HTERT RPE-1 (cell line): Measurements from ENCODE around the gene CCDC170.
"Not testable (repeated sequence)": the region's sequence is repeated elsewhere in the genome, so short reads cannot be mapped to it uniquely, and the experiment has no call there.

ENCODE experiments used
- in situ Hi-C: fragments of 300-500 bp; cut with MboI; formaldehyde crosslinking; loops from 4 replicates; pipeline ENCODE4 v1.14.3; 2020; ENCODE audit warnings: low sequenced_read_pairs

CCDC170 gene

DNA sequence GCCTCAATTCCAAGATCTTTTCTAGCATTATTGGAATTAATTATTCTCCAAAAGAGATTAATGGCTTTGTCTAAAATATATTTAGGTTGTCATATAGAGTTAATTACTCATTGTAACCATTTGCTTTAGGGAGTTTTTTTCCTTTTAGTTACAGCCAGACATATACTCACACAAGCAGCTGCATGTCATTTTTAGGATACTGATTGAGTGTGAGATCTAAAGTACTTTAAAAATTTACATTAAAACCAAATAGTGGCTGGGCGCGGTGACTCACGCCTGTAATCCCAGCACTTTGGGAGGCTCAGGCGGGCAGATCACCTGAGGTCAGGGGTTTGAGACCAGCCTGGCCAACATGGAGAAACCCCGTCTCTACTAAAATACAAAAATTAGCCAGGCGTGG, 51.1 kb downstream of the CCDC170 start:
- in situ Hi-C loops = not testable (repeated sequence)

DNA sequence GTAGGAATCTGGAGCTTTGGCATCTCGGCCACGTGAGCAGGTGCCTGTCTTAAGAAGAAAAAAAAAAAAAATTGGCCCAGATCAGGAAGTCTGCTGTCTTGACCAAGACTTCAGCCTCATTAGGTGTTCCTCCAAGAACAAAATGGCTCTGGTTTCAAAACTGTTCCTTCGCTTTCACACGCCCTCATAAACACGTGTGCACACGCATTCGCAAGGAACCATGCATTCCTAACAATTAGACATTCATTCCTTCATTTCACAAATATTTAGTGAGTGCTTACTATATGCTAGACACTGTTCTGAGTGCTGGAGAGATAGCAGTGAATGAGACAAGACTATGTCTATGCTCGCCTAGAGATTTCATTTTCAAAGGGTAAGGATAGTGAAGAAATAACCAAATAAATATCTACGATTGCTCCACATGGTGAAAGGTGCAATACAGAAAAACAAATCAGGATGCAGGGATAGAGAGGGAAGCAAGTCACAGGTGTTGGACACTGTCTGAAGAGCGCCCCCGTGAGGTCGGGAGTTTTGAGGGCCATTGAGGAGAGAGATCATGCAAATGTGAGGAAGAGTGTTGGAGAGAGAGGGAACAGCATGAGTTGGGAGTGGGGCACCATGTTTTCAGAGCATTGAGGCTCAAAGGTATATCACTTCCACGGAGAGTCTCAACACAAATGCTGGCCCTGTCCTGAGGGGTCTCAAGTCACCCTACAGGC, 53.3 kb downstream of the CCDC170 start:
- in situ Hi-C loops = no loop called here

DNA sequence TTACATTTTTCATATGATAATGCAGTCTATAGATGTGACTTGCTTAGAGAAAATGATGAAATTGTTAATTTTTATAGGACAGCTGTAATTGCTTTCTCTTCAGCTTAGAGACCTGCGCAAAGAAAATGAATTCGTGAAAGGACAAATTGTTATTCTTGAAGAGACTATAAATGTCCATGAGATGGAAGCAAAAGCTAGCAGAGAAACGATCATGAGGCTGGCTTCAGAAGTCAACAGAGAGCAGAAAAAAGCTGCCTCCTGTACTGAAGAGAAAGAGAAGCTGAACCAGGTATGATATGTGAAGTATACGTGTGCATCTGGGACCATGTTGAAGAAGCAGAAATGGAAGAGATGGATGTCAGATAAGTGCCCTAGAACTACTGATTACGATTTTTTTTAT, 54.4 kb downstream of the CCDC170 start:
- in situ Hi-C loops = no loop called here

DNA sequence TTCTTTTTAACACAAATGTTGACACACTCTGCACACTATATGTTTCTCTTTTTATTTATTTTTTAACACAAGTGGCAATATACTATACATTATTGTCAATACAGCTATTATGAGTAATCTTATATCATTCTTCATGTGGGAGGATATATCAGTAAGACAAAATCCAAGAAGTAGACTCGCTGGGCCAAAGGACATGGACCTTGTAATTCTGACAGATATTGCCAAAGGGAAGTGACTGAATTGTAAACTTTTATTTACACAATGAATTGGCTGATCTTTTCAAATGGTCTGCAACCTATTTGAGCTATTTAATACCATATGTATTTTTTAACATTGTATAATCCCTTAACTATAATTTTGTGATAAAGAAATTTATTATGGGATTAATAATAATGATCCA, 56.0 kb downstream of the CCDC170 start:
- in situ Hi-C loops = no loop called here

DNA sequence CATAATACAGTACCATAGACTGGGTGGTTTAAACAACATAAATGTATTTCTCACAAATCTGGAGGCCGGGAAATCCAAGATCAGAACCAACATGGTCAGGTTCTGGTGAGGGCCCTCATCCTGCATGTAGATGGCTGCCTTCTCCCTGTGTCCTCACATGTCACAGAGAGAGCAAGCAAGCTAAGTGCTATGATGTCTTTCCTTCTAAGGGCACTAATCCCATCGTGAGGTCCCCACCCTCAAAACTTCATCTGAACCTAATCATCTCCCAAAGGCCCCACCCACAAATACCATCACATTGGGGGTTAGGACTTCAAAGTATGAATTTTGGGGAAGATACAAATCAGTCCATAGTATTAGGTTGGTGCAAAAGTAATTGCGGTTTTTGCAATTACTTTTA, 56.8 kb downstream of the CCDC170 start:
- in situ Hi-C loops = no loop called here

DNA sequence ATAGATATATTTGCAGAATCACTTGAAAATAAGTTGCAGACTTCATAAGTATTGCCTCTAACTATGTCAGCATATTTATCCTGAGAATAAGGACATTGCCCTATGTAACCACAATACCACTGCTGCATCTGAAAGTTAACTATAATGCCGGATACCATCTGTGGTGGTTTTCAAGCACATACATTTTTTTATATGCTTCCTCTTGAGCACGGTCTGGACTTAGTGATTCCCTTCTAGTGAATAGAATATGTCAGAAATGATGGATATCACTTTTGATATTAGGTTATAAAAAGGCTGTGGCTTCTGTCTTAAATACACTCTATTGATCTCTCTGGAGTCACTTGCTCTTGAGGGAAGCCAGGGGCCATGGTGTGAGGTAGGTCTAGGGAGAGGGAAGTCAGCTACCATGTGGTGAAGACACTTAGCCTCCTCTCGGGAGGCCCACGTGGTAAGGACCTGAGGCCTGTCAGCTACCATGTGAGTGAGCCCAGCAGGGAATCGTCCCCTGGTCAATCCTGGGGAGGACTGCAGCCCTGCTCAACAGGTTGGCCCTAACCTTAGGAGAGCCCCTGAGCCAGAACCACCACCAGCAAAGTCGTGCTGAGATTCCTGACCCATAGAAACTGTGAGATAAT, 57.5 kb downstream of the CCDC170 start:
- in situ Hi-C loops = no loop called here

DNA sequence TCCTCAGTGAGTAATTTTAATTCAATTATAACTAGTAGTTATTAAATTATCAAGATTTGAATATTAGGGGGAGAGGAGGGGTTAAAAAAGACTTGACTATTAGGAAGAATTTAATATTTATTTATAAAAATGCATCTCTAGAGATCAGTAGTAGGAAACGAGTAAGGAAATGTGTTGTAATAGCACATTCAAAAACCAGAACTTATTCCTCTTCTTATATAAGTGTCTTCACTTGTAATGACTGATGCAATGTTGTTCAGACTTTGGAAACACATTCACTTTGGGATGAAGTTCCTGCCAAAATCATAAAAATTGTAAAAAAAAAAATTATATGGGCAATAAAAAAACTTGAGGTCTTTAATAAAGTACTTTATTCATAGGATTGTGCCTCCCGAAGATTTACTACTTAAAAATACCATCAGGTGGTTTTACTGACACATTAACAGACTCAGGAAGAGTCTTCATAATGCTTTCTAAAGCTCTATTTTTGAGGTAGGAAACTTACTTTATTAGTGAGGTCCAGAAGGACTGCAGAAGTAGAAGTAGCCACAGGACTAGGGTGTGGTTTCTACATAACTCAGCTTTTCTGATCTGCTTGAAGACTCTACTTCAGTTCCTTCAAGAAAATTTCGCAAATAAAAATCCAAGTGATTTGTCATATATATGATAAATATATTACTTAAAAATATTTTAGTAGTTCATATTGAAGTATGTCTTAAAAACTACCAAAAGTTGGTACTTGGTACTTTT, 59.8 kb downstream of the CCDC170 start:
- in situ Hi-C loops = no loop called here

DNA sequence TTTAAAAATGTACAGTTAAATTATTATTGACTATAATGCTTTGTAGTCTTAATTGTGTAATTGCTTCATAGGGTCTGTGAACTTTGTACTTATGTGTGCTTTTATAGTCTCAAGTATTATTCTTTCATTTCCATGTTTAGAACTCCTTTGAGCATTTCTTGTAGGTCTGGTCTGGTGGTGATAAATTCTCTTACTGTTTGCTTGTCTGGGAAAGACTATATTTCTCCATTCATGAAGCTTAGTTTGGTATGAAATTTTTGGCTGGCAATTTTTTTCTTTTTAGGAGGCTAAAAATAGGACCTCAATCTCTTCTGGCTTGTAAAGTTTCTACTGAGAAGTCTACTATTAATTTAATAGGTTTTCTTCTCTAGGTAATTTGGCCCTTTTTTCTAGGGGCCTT, 67.4 kb downstream of the CCDC170 start:
- in situ Hi-C loops = no loop called here

DNA sequence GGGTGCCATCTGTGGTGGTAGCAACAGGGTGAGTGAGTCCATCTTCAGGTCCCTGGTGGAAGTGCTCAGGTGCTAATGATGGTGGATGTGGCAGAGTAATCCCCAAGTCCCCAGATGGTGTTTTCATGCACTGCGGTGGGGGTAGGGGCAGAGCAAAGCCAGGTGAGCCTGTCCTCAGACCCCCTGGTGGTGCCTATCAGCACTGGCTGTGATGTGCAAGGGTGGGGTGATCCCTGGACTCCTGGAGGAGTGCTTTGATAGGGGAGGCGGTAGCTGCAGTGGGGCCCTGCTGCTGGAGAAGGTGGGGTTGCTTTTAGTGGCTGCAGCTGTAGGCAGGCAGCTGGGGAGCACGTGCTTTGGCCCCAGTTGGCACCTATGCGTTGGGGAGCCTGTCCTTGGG, 70.8 kb downstream of the CCDC170 start:
- in situ Hi-C loops = no loop called here

DNA sequence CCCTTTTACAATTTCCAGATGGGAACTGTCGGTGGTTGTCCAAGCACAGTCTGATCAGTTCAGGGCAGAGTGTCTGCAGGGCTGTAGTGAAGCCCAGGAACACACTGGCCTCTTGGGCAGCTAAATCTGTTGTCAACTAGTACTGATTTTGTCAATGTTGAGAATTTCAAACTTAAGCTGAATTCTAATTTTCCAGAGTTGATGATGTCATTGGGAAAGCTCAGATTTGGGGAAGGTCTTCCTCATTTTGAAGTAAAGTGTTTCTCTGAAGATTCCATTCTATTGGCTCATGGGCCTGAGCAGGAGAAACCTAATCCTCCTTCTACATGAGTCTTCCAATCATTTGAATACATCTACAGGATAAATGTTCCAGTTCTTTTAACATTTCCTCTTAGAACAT, 72.1 kb downstream of the CCDC170 start:
- in situ Hi-C loops = no loop called here

DNA sequence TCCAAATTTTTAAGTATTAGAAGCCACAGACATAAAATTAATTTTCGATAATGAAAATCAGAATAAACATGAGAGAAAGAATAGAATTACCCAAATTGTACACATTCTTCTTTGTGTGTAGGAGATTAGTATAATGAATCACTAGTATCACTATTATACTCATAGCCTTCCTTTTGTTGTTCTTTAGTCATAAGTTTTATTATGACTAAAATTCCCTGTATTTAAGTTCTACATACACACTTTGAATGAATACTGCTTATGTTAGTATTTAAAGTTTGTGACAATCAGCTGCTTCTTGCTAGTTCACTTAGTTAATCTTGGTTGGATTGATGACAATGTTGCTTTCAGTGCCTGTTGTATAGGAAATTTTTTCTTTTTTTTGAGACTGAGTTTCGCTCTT, 72.7 kb downstream of the CCDC170 start:
- in situ Hi-C loops = no loop called here

DNA sequence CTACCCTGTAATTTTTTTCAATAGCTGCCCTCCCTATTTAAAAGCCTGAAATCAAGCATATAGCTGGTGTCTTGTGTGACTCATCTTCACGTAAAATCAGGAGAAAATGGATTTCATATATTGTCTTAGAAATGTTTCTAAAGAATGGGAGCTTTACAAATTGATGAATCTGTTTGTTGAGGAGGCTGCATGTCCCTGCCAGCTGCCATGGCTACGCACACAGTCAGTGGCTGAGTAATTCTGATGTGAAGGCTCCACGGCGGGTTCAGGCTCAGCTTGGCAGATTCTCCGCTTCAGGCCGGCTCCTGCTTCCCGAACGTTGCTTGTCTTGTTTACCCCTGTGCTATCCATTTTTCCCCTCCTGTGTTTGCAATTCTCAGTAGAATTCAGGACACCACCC, 82.8 kb downstream of the CCDC170 start:
- in situ Hi-C loops = no loop called here

DNA sequence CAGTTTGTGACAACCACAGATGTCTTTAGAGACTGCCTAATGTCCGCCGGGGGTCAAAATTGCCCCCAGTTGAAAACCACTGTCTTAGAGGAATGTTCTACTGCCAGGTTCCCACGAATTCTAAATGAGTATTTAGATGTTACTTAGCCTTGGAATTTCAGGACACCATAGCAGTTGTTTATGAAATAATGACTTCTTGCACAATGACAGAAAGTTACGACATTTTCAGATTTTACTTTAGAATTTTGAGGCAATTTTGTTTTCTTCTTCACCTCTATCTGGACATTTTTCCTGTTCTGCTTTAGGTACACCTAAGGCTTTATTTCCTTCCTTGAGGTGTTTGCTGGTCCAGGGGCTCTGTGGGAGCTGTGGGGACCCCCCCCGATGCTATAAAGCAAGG, 83.4 kb downstream of the CCDC170 start:
- in situ Hi-C loops = no loop called here

DNA sequence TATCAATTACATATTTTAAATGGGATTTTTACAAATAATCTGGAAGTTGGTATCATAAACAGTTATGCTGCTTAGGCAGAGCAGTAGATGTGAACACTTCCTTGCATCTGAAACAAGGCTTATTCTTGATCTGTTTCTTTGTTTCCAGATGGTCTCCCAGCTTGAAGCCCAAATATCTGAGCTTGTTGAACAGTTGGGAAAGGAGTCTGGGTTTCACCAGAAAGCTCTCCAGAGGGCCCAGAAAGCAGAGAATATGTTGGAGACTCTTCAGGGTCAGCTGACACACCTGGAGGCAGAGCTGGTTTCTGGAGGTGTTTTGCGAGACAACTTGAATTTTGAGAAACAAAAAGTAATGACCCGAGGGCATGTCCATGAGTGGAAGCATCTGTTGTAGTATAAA, 91.9 kb downstream of the CCDC170 start:
- in situ Hi-C loops = no loop called here

DNA sequence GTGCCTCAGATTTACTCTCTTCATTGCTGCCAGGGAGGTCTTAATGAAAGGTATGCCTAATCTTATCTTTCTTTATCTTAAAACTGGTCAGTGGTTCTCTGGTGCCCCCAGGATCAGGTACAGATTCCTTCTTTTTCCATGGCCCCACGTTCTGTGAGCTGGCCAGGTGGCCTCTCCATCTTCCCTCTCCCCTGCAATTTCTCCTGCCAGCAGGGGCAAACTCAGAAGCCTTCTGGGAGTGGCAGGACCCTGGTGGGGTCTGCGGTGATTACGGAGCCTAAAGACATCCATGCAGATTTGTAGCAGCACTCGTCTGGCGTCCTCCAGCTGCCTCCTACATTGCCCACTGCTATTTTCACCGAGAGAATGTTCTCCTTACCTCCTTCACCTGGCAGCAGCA, 95.8 kb downstream of the CCDC170 start:
- in situ Hi-C loops = no loop called here

DNA sequence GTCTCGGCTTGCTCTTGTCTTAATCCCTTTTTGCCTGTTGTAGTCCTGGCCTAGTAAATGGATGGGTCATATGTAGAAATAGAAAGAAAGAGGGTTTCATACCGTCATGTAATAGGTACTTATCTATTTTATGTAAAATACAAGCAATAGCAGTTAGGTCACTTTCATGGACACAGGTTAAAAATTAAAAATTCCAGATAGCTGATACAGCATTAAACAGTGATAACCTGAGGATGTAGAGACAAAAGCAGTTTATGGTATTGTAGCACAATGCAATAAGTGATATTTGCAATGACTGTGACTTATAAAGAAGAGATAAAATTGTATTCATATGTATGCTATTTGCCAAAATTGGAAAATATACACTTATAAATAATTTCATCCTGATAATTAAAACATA, 96.9 kb downstream of the CCDC170 start:
- in situ Hi-C loops = no loop called here

DNA sequence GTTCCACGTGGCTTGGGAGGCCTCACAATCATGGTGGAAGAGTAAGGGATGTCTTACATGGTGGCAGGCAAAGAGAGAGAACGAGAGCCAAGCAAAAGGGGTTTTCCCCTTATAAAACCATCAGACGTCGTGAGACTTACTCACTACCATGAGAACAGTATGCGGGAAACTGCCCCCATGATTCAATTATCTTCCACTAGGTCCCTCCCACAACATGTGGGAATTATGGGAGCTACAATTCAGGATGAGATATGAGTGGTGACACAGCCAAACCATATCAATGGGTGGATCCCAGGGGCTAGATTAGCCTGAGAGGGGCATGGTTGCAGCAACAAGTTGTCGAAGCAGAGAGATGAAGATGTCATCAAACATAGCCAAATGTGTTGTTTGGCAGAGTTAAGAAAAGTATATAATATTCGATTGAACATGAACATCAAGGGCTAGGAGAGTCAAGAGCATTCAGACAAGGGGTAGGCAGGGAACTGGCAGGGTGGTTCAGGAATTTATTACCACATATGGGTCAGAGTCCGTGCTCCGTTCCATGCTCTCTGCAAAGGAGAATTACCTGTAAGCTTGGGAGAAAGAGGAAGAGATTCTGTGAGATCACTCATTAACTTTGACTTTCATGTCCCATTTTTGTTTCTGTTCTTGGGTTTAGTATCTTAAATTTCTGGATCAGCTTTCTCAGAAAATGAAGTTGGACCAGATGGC, 98.8 kb downstream of the CCDC170 start:
- in situ Hi-C loops = no loop called here

DNA sequence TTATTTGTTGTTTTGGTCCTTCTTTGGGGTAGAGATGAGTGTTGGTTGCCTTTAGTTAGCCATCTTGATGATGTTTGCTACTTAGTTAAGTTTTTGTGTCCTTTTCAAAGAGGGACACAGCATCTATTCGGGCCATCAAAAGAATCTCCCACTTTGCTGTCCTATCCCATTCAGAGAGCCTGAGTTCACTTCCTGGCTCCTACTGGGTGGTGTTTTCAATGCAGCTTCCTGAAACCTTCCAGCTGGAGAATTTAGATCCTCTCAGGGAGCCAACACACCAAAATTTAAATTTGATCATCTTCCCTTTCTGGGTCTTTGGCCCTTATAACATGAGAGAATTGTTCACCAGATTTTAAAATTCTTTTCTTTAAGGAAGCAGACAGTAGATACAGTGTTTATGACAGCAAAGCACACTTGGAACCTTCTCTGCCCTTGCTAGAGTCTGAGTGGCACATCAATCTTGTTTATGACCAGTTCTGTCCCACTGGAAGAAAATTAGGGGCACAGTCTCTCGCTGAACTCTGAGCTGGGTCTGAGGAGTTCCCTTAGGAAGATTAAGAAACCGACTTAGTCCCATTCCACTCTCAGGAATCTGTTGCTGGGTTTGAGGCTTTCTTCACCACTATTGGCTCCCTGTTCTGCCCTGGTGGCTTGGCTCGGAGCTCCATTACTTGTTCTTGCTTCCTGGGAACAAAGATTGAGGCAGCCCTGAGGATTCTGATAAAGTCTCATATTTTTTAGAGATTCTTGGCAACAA, 115.5 kb downstream of the CCDC170 start:
- in situ Hi-C loops = no loop called here

DNA sequence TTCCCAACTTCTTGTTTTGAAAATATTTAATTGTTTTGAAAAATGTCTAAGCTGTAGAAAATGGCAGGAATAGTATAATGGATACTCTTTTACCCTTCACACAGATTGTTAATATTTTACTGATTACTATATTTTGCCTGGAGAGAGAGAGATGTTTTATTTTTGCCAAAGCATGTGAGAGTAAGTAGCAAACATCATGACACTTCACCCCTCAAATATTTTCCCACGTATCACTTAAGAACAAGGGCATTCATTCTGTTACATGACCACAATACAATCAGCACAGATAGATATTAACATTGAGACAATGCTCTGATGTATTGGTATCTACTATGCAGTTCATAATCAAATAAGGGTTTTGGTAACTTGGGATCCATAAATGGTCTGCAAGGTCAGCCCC, 116.5 kb downstream of the CCDC170 start:
- in situ Hi-C loops = no loop called here

DNA sequence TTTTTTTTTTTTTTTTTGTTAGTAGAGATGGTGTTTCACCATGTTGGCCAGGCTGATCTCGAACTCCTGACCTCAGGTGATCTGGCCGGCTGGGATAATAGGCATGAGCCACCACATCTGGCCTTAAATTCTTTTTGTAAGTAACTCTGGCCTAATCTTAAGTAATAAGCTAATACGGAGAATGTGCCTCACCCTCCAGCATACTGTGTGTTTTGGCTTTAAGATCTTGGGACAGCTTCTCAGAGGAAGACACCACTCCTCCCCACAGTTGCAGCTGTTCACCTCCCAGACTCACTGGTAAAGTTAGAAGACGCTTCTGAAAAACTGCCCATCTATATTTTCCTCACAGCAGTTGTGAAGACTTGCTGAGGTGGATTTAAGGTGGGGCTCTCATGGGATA, 120.8 kb downstream of the CCDC170 start:
- in situ Hi-C loops = no loop called here

DNA sequence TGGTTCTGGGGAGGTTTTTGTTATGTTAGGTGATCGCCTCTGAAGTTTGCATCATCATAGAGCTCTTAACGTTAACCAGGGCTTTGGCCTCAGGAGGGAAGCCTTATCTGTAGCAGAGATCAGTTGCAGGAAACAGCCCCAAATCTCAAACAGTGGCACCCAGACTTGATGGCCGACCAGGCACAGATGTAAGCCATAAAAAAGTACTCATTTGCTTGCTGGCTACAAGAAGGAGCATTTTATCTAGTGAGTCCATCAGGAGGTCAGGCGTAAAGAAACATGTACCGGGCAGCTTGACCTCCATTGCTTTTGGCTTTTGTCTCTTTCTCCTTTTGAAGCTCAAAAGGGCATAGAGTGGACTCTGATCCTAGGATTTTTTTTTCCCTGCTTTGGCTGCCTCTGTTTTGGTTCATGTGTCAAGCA, 122.3 kb downstream of the CCDC170 start:
- in situ Hi-C loops = no loop called here
